Osteoblast (primary cell): ENCODE results near the gene RRAS2. TPM values are rescaled to one million over a fixed set of nuclear protein-coding genes. Genes with fewer than 3 reads are reported as not detected.
"Not testable (repeated sequence)": the region's sequence is repeated elsewhere in the genome, so short reads cannot be mapped to it uniquely, and the experiment has no call there.

Source experiments
- DNase-seq: peaks from one replicate; pipeline ENCODE4 v3.0.0; 2011; ENCODE audit warnings: low spot score, mixed read lengths; ENCODE audit not compliant: insufficient read length; ENCODE audit errors: missing footprints
- H2AFZ ChIP-seq: 2 replicates; pipeline ENCODE4 v1.6.0; 2011; ENCODE audit warnings: mild to moderate bottlenecking, low read length
- H3K27ac ChIP-seq: 2 replicates; pipeline ENCODE4 v1.5.1; 2011; ENCODE audit warnings: mild to moderate bottlenecking, low read depth, low read length, moderate library complexity
- H3K27me3 ChIP-seq: 2 replicates; pipeline ENCODE4 v1.6.0; 2012; ENCODE audit warnings: mild to moderate bottlenecking, control low read depth, inconsistent platforms, low read length, moderate library complexity; ENCODE audit not compliant: insufficient read depth
- H3K36me3 ChIP-seq: 2 replicates; pipeline ENCODE4 v1.5.1; 2011; ENCODE audit warnings: mild to moderate bottlenecking, low read length, control low read depth, moderate library complexity; ENCODE audit not compliant: insufficient read depth
- H3K4me1 ChIP-seq: 2 replicates; pipeline ENCODE4 v1.5.1; 2011; ENCODE audit warnings: mild to moderate bottlenecking, low read length, control low read depth, moderate library complexity; ENCODE audit not compliant: insufficient read depth
- H3K4me2 ChIP-seq: 2 replicates; pipeline ENCODE4 v1.6.0; 2011; ENCODE audit warnings: mild to moderate bottlenecking, low read length; ENCODE audit not compliant: insufficient read depth
- H3K4me3 ChIP-seq: fragments of 200-600 bp; sonication (generic); 3 replicates; pipeline ENCODE4 v1.5.1; 2012; ENCODE audit warnings: mild to moderate bottlenecking, low read length, inconsistent platforms; ENCODE audit not compliant: insufficient read depth
- H3K79me2 ChIP-seq: 2 replicates; pipeline ENCODE4 v1.6.0; 2012; ENCODE audit warnings: mild to moderate bottlenecking, low read length, control low read depth, inconsistent platforms; ENCODE audit not compliant: insufficient read depth
- H3K9me3 ChIP-seq: 2 replicates; pipeline ENCODE4 v1.5.1; 2011; ENCODE audit warnings: low read depth, low read length, control low read depth
- H4K20me1 ChIP-seq: 2 replicates; pipeline ENCODE4 v1.6.0; 2012; ENCODE audit warnings: mild to moderate bottlenecking, low read length, control low read depth; ENCODE audit not compliant: insufficient read depth
- total RNA-seq: library from RNA; depleted of rRNA; stranded (reverse); fragments of >200 nt; gene quantifications from 2 replicates; pipeline ENCODE4 v1.2.3, GENCODE V29; 2012
- TF ChIP-seq, protein P1 (sequence below): IDR thresholded peaks from 2 replicates; pipeline ENCODE4 v1.5.1; 2011; ENCODE audit warnings: mild to moderate bottlenecking, low read depth, low read length, moderate library complexity; ENCODE audit errors: extremely low read depth

Gene RRAS2
- total RNA-seq, 1 donor: 101 TPM

DNA sequence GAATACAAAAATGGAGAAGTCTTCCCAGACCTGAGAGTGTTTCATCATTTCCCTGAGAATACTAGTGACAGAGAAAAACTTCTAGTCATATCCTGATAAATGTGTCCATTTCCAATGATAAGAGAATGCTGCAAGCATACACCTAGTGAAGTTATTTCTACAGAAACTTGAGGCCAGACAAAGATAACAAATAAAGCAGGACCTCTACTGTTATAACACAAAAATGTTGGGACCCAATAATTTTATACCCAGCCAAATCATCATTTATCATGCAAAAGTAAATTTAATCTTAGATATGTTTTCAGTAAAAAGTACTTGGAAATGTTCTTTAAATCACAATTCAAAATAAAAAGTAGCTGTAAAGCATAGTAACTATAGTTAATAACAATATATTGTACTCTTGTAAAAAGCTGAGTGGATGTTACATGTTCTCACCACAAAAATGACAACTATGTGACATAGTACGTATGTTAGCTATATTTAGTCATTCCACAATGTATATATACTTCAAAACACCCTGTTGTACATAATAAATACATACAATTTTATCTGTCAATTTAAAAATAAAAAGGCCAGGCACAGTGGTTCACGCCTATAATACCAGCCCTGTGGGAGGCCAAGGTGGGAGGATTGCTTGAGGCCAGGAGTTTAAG lies 12.6 kb downstream of the RRAS2 start:
- no peak overlapping the region for H2AFZ ChIP-seq
- DNase-seq: no peak
- H3K9me3 ChIP-seq: no peaks in the 10 kb centered on the region
- H3K4me1 ChIP-seq: peaks cover 4% of the 10 kb centered on the region
- H3K4me3 ChIP-seq: no peak overlapping the region
- H3K27ac ChIP-seq: no peak overlapping the region
- TF ChIP-seq, protein P1, sequence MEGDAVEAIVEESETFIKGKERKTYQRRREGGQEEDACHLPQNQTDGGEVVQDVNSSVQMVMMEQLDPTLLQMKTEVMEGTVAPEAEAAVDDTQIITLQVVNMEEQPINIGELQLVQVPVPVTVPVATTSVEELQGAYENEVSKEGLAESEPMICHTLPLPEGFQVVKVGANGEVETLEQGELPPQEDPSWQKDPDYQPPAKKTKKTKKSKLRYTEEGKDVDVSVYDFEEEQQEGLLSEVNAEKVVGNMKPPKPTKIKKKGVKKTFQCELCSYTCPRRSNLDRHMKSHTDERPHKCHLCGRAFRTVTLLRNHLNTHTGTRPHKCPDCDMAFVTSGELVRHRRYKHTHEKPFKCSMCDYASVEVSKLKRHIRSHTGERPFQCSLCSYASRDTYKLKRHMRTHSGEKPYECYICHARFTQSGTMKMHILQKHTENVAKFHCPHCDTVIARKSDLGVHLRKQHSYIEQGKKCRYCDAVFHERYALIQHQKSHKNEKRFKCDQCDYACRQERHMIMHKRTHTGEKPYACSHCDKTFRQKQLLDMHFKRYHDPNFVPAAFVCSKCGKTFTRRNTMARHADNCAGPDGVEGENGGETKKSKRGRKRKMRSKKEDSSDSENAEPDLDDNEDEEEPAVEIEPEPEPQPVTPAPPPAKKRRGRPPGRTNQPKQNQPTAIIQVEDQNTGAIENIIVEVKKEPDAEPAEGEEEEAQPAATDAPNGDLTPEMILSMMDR: no peak
- H3K36me3 ChIP-seq: no peaks in the 10 kb centered on the region
- H3K27me3 ChIP-seq: no peaks in the 10 kb centered on the region
- H3K79me2 ChIP-seq: peaks cover 99% of the 10 kb centered on the region
- peaks cover 33% of the 10 kb centered on the region for H4K20me1 ChIP-seq
- no peak overlapping the region for H3K4me2 ChIP-seq

DNA sequence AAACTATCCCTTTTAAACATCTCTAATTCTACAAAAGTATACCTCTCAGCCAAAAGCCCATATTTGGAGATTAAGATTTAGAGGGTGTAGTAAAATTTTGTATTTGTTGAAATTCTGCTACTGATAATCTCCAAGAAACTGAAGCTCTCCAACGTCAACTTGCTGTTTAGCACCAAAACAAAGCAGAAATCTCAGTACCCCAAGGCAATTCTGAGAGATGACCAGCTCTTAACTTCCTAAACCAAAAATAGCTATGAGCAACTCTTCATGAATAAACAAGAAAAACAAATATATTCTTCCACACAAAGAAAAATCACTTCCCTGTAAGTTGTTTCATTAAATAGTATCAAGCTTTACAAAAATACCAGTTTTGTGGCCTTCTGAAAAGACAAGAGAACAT lies 13.3 kb downstream of the RRAS2 start:
- H3K36me3 ChIP-seq: no peaks in the 10 kb centered on the region
- H3K4me1 ChIP-seq: peaks cover 4% of the 10 kb centered on the region
- no peak overlapping the region for H3K27ac ChIP-seq
- peak; percentile 72 for DNase-seq
- H3K79me2 ChIP-seq: peaks cover 99% of the 10 kb centered on the region
- TF ChIP-seq, protein P1: no peak
- no peaks in the 10 kb centered on the region for H3K9me3 ChIP-seq
- no peak overlapping the region for H3K4me2 ChIP-seq
- H2AFZ ChIP-seq: no peak overlapping the region
- H3K4me3 ChIP-seq: no peak overlapping the region
- H3K27me3 ChIP-seq: no peaks in the 10 kb centered on the region
- H4K20me1 ChIP-seq: peaks cover 27% of the 10 kb centered on the region

DNA sequence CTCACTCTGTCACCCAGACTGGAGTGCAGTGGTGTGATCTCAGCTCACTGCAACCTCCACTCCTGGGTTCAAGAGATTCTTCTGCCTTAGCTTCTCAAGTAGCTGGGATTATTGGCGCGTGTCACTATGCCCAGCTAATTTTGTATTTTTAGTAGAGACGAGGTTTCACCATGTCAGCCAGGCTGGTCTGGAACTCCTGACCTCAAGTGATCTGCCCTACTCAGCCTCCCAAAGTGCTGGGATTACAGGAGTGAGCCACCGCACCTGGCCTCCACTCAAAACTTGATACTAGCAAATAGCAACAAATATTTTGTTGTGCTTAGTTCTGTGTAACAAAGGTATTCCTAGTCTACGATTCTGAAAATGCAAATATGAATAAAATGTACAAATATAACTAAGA lies 14.0 kb downstream of the RRAS2 start:
- peaks cover 21% of the 10 kb centered on the region for H4K20me1 ChIP-seq
- DNase-seq, H2AFZ ChIP-seq, H3K4me2 ChIP-seq, H3K36me3 ChIP-seq, H3K27ac ChIP-seq, H3K9me3 ChIP-seq, H3K4me3 ChIP-seq, H3K4me1 ChIP-seq, H3K27me3 ChIP-seq: not testable (repeated sequence)
- peaks cover 99% of the 10 kb centered on the region for H3K79me2 ChIP-seq

DNA sequence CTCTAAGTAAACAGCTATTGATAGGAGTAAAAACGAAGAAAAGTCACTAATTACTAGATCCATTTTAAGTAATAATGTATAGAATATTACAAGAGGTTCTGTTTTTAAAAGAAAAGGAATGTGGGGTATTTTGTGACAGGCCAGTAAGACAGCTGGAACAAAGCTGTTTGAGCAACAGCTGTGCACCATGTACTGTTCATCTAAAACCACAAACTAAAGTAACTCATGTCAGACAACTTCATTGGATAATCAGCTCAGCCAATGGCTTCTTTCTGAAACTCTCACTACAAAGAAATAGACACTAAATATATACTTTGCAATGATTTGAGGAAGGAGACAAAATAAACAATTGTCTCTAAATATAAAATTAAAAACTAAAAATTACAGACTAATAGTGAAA lies 16.1 kb downstream of the RRAS2 start:
- Histone ChIP-seq H3K36me3 (no peaks in the 10 kb centered on the region), H3K27ac (no peak overlapping the region), H2AFZ (no peak overlapping the region), H3K4me3 (no peak overlapping the region), H3K9me3 (no peaks in the 10 kb centered on the region), H3K27me3 (no peaks in the 10 kb centered on the region), H4K20me1 (peaks cover 12% of the 10 kb centered on the region), H3K4me1 (peaks cover 7% of the 10 kb centered on the region), H3K79me2 (peaks cover 97% of the 10 kb centered on the region), H3K4me2 (no peak overlapping the region)
- no peak for DNase-seq
- TF ChIP-seq, protein P1: no peak
